GM18868 (cell line): ENCODE data around the gene SLC44A1.

Source experiments
- ATAC-seq: cut with Tn5 transposase; IDR thresholded peaks from one replicate; pipeline ENCODE4 v1.9.1; 2021; ENCODE audit warnings: mild to moderate bottlenecking, moderate library complexity; ENCODE audit not compliant: unreplicated experiment

The SLC44A1 gene

DNA sequence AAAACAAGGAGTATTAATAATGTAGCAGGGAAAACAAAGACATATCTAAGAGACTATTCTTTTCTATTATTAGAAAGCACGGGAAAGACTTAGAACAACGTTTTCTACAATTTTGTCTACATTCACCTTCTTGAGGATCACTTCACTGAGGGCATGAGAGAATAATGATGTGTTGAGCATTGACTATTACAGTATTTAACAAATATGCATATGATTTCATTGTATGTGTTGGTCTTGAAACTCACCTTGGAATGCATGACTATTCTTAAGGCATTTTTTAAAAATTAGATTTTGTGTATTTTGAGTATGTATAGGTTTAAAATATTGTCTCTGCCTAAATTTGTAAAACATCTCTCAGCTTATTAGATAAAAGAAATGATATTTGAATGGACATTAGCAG, 204.6 kb downstream of the SLC44A1 start:
- ATAC-seq: no peak

DNA sequence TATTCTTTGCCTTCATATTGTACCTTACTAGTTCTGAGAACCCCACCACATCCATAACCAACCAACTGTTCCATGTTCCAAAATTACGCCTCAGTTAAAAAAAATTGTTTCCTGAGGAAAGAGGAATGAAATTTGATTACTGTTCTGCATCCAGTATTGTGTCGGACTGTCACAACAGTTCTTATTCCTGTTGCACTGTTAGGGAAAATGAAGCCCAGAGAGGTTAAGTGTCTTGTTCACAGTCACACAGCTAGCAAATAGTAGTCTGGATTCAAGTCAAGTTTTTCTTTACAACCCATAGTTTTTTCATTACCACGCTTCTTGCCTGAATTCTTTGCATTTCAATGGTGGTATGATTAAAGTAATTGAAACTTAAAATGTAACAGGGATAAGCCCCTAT, 207.7 kb downstream of the SLC44A1 start:
- ATAC-seq: no peak

DNA sequence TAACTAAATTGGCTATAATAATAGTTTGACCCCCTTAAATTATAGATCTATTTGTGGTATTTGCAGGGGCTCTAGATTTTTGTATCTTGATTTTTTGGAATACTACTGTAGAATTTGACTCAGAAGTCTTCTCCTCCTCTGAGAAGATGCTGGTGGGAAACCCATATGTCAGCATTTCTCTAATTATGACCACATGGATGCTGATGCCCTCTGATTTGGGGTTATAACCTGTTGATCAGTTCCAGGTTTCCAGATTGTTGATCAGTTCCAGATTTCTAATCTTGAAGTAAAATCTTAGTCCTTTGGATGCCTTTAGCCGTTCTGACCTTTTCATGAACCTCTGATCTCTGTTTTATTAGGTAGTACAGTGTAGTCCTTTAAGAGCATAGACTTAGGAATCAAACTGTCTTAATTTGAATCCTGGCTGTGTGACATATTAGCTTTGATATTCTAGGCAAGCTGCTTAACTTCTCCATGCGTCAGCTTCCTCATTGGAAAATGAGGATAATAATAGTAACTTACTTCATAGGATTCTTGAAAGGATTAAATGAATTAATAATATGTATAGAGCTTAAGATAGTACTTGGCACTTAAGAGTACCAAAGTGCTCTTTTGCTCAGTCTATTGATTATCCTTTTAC, 211.5 kb downstream of the SLC44A1 start:
- no peak for ATAC-seq

DNA sequence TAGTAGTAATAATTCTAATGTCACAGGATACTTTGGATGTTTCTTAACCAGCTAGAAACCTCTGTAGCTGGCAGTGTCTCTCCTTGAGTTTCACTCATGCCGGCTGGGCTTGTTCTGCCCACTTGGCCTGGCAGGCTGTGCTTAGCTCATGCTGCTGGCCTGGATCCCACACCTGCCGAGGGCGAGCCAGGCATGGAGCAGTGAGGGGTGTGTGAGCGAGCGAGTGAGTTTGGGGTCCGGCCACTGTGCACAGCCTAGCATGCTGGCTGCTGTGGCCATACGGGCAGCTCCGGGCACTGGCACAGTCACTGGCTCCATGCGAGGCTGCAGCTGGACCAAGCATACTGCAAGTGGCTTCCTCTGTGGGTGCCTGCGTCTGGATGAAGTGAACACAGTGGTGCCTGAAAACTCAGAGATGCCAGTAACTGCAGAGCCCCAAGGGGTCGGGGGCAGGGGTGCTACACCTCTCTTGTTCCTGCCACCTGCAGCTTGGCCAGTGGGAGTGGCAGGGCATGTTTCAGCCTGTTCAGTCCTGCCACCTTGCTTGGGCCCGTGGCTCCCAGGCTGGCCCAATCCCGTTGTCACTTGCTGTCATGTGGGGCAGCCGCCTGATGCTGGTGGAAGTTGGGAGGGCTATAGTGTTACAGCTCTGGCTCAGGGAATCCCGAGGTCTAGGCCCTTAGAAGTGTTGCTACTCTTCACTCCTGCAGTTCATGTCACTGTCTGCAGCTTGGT, 213.3 kb downstream of the SLC44A1 start:
- no peak for ATAC-seq

DNA sequence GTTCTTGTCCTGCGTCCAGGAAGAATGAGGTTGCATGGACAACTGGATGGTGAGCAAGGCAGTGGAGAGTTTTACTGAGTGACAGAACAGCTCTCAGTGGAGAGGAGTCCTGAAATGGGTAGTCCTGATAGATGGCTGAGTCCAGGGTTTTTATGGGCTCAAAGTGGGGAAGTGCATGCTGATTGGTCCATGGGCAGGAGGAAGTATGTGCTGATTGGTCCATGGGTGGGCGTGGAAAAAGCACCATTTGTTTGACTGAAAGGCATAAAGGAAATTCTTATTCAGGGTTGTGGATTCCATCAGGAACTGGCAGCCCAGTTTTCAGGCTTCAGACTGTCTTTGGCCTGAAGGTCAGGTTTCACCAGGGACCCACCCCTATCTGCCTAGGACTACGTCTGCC, 214.0 kb downstream of the SLC44A1 start:
- ATAC-seq: no peak

DNA sequence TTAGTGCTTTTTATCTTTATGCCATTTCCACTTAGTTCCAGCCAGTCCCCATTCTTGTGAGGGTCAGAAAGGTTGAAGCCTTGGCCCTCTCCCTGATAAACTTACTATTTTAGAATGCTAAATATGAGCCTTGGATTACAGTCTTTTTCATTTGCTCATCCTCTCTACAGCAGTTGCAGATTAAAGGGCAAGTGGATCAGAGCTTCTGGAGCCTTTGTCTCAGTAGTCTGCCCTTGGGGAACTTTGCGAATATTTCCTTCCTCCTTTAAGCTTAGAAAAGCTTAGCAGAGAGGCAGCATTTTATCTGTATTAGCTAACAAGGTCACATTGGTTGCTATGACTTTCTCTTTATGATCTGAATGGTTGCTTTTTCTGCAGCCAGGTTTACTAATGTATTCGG, 214.9 kb downstream of the SLC44A1 start:
- ATAC-seq: no peak

DNA sequence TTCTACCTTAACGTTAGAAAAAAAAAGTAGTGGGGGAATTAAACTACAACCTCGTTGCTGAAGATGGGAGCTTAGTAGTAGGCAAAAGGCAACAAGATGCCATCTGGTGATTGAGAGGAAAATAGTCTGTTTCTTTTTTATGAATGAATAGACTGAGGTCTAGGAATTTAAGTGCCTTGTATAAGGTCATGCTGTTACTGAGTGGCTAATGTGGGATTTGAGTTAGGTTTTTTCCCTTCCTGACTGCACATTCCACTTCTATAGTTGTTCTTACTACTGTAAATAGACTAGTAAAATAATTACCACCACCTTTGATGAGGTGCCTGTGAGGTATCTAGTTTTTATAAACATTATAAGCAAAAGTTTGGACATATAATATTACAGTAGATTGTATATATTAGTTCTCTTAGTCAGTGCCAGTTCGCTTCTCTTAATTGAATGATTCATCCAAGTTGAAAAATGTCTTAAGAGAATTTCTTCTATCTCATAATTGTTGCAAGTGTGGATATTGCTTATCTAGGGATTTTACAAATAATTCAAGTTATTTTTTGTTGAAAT, 222.5 kb downstream of the SLC44A1 start:
- no peak for ATAC-seq

DNA sequence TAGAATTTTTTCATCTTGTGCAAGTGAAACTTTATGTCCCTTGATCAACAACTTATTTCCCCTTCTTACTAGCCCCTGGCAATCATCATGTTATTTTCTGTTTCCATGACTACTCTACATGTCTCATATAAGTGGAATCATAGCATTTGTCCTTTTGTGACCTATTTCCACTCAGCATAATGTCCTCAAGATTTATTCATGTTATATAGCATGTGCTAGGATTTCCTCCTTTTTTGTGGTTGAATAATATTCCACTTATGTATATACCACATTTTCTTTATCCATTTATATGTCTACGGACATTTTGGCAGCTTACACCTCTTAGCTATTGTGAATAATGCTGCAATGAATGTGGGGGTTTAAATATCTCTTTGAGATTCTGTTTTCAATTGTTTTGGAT, 224.4 kb downstream of the SLC44A1 start:
- ATAC-seq: no peak

DNA sequence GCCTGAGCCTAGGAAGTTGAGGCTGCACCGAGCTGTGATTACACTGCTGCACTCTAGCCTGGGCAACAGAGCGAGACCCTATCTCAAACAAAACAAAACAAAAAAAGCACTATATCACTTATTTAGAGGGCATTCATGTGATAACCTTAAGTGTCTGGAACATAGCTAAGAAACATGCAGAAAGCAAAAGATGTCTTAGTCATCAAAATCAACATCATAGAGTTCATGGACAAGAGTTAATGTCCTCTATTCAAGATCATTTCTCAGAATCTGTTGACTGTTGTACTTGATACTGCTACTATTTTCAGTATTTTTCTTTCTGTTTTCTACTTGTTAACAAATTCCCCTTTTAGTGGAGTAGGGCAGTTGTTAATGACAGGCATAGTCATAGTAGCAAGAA, 228.8 kb downstream of the SLC44A1 start:
- ATAC-seq: no peak

DNA sequence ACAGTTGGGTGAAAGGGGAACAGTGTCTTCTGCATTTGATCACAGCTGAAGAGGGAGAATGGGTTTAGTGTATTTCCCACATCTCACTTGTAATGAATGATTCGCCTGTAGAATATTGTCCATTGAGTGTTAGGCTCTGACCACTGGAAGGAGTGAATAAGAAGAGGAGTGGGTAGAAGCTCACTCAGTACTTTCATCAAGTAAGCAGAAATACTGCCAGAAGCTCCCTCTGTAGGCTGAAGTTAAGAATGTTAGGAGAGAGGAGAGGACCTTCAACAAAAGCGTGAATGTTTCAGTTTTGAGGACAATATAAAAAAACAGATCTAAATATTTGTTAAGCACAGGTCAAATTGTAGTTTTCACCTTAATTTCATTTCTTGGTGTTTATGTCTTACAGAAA, 230.9 kb downstream of the SLC44A1 start:
- ATAC-seq: no peak

DNA sequence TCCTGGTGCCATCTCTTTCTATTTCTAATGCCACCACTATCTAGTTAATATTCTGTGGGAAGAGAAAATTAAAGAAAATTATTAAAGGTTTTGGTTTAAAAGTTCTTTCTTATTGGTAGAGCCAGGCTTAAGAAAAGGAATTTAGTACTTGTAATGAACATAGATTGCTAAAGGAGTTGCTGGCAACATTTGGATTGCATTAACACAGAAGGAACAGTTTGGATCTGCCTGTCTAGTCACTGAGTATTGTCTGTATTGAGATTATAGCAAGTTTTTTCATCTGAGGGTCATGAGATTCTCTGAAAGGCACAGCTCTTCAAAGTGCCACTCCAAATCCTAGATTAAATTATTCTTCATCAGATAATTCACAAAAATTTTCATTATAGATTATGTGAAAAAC, 235.4 kb downstream of the SLC44A1 start:
- no peak for ATAC-seq

DNA sequence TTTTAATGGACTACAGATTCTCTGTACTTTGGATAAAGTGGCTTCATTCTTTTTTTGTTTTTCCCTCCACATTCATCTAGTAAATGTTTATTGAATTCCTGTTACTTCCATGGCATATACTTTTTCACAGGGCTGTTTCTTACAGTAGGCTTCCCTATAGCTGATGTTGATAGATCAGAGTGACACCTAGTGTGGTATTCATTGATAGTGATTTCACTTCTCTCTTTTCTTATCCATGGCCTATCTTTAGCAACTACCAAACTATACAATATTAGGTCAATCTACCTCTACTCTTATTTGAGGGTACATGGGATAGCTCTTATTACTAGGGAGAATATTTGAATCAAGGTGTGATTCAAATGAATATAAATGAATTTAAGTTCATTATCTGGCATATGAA, 239.2 kb downstream of the SLC44A1 start:
- ATAC-seq: peak; percentile 91

DNA sequence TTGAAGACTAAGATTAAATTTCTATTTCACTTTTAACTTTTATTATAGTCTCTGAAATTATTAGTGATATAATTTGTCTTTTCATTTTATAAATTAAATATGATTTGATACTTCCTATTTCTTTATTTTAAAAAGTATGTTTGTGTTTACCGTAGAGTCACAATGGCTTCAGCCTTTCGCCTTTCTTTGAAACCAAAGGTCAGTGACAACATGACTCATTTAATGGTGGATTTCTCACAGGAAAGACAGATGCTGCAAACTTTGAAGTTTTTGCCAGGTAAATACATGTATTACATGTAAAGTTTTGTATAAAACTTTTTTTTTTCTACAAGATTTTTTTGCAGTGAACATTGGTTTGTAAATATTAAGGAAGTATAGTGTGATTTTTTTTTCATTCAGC, 239.8 kb downstream of the SLC44A1 start:
- no peak for ATAC-seq

DNA sequence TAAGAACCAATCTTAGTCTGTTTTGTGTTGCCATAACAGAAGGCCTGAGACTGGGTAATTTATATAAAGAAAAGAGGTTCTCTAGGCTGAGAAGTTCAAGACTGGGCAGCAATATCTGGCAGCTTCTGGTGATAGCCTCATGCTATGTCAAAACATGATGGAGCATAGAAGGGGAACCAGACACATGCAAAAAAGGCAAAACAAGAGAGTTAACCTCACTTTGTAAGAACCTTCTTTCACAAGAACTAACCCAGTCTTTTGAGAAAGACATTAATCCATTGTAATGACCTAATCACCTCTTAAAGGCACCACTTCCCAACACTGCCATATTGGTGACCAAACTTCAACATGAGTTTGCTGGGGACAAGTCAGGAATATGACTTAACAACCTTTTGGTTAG, 240.7 kb downstream of the SLC44A1 start:
- no peak for ATAC-seq
